ENCODE measurements around the gene SUSD1. TPM values are rescaled to one million over a fixed set of nuclear protein-coding genes. Genes with fewer than 3 reads are reported as not detected.
"Not testable (repeated sequence)": the region's sequence is repeated elsewhere in the genome, so short reads cannot be mapped to it uniquely, and the experiment has no call there.

The SUSD1 gene
- total RNA-seq, 1 donor from 2014 or later, result 16.6 TPM

DNA sequence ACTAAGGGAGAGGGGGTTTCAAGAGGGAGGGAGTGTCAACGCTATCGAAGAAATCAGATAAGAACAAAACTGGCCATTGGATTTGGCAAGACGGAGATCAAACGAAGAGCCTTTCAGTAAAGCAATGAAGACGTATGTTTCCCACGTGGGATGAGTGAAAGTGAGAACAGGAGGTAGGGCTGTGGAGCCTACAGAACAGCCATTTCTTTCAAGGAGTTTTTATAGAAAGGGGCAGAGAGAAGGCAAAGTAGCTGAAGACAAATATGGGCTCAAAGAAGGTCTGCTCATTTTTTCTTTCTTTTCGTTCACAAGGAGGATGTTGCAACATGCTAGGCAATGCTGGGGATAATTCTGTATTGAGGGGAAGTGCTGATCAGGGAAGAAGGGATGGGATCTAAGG lies 98.3 kb downstream of the SUSD1 start:
- Histone ChIP-seq H3K79me2 (ENCODE audit: insufficient read depth, low read length) (no peaks in the 10 kb centered on the region), H3K27ac (ENCODE audit: low read depth, low read length) (no peak overlapping the region), H3K4me3 (ENCODE audit: insufficient read depth, low read depth, low read length) (no peak overlapping the region), H3K4me2 (ENCODE audit: low read length) (no peak overlapping the region), H2AFZ (ENCODE audit: low read depth, low read length) (no peak overlapping the region), H3K27me3 (ENCODE audit: insufficient read depth, low read length) (no peaks in the 10 kb centered on the region), H3K9ac (ENCODE audit: low read length) (no peak overlapping the region), H3K36me3 (ENCODE audit: insufficient read depth, low read length) (no peaks in the 10 kb centered on the region), H3K9me3 (ENCODE audit: insufficient read depth, low read depth, low read length) (no peaks in the 10 kb centered on the region), H3K4me1 (ENCODE audit: insufficient read depth, low read length) (peaks cover 19% of the 10 kb centered on the region), H4K20me1 (ENCODE audit: insufficient read depth, low read length) (no peaks in the 10 kb centered on the region)
- DNase-seq (ENCODE audit: low read depth), result no peak
- Mint-ChIP-seq H3K36me3 (ENCODE audit: low read depth, unreplicated experiment) (peaks cover 5% of the 10 kb centered on the region), H3K27me3 (ENCODE audit: low read depth, unreplicated experiment) (no peaks in the 10 kb centered on the region), H3K4me1 (ENCODE audit: low read depth, unreplicated experiment) (peaks cover 21% of the 10 kb centered on the region), H3K9me3 (ENCODE audit: unreplicated experiment) (peaks cover 2% of the 10 kb centered on the region), H3K4me3 (ENCODE audit: unreplicated experiment) (no peak overlapping the region), H3K27ac (ENCODE audit: unreplicated experiment) (no peak overlapping the region)
- TF ChIP-seq, protein P1, sequence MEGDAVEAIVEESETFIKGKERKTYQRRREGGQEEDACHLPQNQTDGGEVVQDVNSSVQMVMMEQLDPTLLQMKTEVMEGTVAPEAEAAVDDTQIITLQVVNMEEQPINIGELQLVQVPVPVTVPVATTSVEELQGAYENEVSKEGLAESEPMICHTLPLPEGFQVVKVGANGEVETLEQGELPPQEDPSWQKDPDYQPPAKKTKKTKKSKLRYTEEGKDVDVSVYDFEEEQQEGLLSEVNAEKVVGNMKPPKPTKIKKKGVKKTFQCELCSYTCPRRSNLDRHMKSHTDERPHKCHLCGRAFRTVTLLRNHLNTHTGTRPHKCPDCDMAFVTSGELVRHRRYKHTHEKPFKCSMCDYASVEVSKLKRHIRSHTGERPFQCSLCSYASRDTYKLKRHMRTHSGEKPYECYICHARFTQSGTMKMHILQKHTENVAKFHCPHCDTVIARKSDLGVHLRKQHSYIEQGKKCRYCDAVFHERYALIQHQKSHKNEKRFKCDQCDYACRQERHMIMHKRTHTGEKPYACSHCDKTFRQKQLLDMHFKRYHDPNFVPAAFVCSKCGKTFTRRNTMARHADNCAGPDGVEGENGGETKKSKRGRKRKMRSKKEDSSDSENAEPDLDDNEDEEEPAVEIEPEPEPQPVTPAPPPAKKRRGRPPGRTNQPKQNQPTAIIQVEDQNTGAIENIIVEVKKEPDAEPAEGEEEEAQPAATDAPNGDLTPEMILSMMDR (IDR thresholded peaks at IDR 0.05; ENCODE audit: insufficient read depth, low read depth, low read length), result no peak
- no peak for TF ChIP-seq EZH2 (IDR thresholded peaks at IDR 0.05; ENCODE audit: insufficient read depth, low read length)
- FAIRE-seq, result no peak

DNA sequence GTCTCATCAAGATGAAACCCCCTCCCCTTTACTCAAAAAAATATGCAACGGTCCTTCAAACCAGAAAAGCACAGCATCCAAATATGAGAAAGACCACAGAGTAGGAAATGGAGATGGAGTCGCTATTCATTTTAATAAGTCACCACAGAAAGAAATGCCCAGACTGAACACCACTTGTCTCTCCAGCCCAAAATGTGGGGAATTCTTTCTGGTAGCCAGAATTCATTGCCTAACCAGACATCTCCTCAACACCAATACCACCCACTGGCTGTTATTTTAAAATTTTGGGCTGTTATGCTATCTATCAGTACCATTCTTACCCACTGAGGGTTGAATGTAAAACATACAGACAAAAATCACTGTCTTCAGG lies 100.1 kb downstream of the SUSD1 start:
- Histone ChIP-seq H3K36me3 (ENCODE audit: insufficient read depth, low read length) (no peaks in the 10 kb centered on the region), H3K79me2 (ENCODE audit: insufficient read depth, low read length) (no peaks in the 10 kb centered on the region), H3K27ac (ENCODE audit: low read depth, low read length) (peak overlapping the region; percentile 91), H3K4me3 (ENCODE audit: insufficient read depth, low read depth, low read length) (no peak overlapping the region), H3K4me2 (ENCODE audit: low read length) (no peak overlapping the region), H3K4me1 (ENCODE audit: insufficient read depth, low read length) (peaks cover 19% of the 10 kb centered on the region), H3K27me3 (ENCODE audit: insufficient read depth, low read length) (no peaks in the 10 kb centered on the region), H2AFZ (ENCODE audit: low read depth, low read length) (no peak overlapping the region), H3K9me3 (ENCODE audit: insufficient read depth, low read depth, low read length) (no peaks in the 10 kb centered on the region), H4K20me1 (ENCODE audit: insufficient read depth, low read length) (no peaks in the 10 kb centered on the region), H3K9ac (ENCODE audit: low read length) (peak overlapping the region; percentile 76)
- peaks cover 5% of the 10 kb centered on the region for H3K36me3 Mint-ChIP-seq (ENCODE audit: low read depth, unreplicated experiment)
- H3K9me3 Mint-ChIP-seq (ENCODE audit: unreplicated experiment), result no peaks in the 10 kb centered on the region
- peak overlapping the region; percentile 94 for H3K27ac Mint-ChIP-seq (ENCODE audit: unreplicated experiment)
- H3K4me3 Mint-ChIP-seq (ENCODE audit: unreplicated experiment), result peak overlapping the region; percentile 4
- FAIRE-seq, result no peak
- no peak for DNase-seq (ENCODE audit: low read depth)
- no peaks in the 10 kb centered on the region for H3K27me3 Mint-ChIP-seq (ENCODE audit: low read depth, unreplicated experiment)
- TF ChIP-seq EZH2 (IDR thresholded peaks at IDR 0.05; ENCODE audit: insufficient read depth, low read length), result no peak
- TF ChIP-seq, protein P1 (IDR thresholded peaks at IDR 0.05; ENCODE audit: insufficient read depth, low read depth, low read length), result no peak
- peaks cover 21% of the 10 kb centered on the region for H3K4me1 Mint-ChIP-seq (ENCODE audit: low read depth, unreplicated experiment)

DNA sequence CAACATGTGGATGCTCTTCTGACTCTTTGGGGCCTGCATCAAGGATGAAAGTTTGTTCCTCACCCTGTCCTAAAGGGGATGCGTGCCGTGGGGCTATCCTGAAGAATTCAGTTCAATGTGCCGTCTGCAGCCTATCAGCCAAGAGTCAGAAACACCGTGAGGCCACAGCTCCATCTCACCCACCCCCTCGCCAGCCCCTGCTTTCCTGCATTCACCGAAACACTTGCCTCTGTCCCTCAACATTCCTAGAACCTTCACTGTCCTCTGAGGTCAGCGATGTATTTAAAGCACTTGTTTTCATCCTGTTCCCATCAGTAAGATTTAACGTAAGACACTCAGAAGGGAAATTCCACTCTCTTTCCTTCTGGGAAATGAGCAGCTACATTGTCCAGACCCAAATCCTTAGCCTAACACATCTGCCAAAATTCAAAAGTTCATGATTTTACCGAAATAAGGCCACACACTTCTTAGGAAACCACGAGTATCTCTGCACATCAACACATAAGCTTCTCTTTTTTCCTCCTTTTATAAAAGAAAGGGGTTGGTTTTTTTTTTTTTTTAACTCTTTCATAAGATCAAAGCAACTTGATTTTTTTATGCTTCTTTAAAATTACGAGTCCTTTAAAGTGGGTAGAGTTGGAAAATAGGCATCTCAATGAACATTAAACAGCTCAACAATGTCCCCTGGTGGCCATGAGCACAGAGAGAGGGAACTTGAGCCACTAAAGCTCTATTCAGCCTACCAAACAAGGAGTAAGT lies 100.7 kb downstream of the SUSD1 start:
- Histone ChIP-seq H3K4me2 (ENCODE audit: low read length) (peak overlapping the region; percentile 59), H4K20me1 (ENCODE audit: insufficient read depth, low read length) (no peaks in the 10 kb centered on the region), H3K27ac (ENCODE audit: low read depth, low read length) (peak overlapping the region; percentile 91), H3K79me2 (ENCODE audit: insufficient read depth, low read length) (no peaks in the 10 kb centered on the region), H3K9ac (ENCODE audit: low read length) (peak overlapping the region; percentile 76), H3K4me3 (ENCODE audit: insufficient read depth, low read depth, low read length) (no peak overlapping the region), H3K9me3 (ENCODE audit: insufficient read depth, low read depth, low read length) (no peaks in the 10 kb centered on the region), H2AFZ (ENCODE audit: low read depth, low read length) (no peak overlapping the region), H3K36me3 (ENCODE audit: insufficient read depth, low read length) (no peaks in the 10 kb centered on the region), H3K4me1 (ENCODE audit: insufficient read depth, low read length) (peaks cover 19% of the 10 kb centered on the region), H3K27me3 (ENCODE audit: insufficient read depth, low read length) (no peaks in the 10 kb centered on the region)
- FAIRE-seq (peak; percentile 88), DNase-seq (ENCODE audit: low read depth) (peak; percentile 94)
- H3K4me1 Mint-ChIP-seq (ENCODE audit: low read depth, unreplicated experiment), result peaks cover 25% of the 10 kb centered on the region
- TF ChIP-seq, protein P1 (IDR thresholded peaks at IDR 0.05; ENCODE audit: insufficient read depth, low read depth, low read length), result peak; percentile 97
- no peak for TF ChIP-seq EZH2 (IDR thresholded peaks at IDR 0.05; ENCODE audit: insufficient read depth, low read length)
- no peaks in the 10 kb centered on the region for H3K27me3 Mint-ChIP-seq (ENCODE audit: low read depth, unreplicated experiment)
- peaks cover 5% of the 10 kb centered on the region for H3K36me3 Mint-ChIP-seq (ENCODE audit: low read depth, unreplicated experiment)
- H3K9me3 Mint-ChIP-seq (ENCODE audit: unreplicated experiment), result no peaks in the 10 kb centered on the region
- peak overlapping the region; percentile 23 for H3K4me3 Mint-ChIP-seq (ENCODE audit: unreplicated experiment)
- H3K27ac Mint-ChIP-seq (ENCODE audit: unreplicated experiment), result peak overlapping the region; percentile 94

DNA sequence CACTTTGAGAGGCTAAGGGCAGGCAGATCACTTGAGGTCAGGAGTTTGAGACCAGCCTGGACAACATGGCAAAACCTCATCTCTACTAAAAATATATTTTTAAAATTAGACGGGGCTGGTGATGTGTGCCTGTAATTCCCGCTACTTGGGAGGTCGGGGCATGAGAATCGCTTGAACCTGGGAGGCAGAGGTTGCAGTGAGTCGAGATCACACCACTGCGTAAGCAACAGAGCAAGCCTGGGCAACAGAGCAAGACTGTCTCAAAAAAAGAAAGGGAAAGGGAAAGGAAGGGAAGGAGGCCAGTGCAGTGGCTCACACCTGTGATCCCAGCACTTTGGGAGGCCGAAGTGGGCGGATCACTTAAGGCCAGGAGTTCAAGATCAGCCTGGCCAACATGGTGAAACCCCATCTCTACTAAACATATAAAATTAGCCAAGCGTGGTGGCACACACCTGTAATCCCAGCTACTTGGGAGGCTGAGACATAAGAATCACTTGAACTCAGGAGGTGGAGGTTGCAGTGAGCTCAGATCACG lies 101.4 kb downstream of the SUSD1 start:
- H3K9me3 Mint-ChIP-seq (ENCODE audit: unreplicated experiment); H2AFZ ChIP-seq (ENCODE audit: low read depth, low read length); H4K20me1 ChIP-seq (ENCODE audit: insufficient read depth, low read length); H3K27me3 Mint-ChIP-seq (ENCODE audit: low read depth, unreplicated experiment); H3K27me3 ChIP-seq (ENCODE audit: insufficient read depth, low read length); H3K36me3 Mint-ChIP-seq (ENCODE audit: low read depth, unreplicated experiment); FAIRE-seq; H3K36me3 ChIP-seq (ENCODE audit: insufficient read depth, low read length); H3K9me3 ChIP-seq (ENCODE audit: insufficient read depth, low read depth, low read length); H3K79me2 ChIP-seq (ENCODE audit: insufficient read depth, low read length); H3K4me3 ChIP-seq (ENCODE audit: insufficient read depth, low read depth, low read length): not testable (repeated sequence)
- Mint-ChIP-seq H3K4me1 (ENCODE audit: low read depth, unreplicated experiment) (peaks cover 27% of the 10 kb centered on the region), H3K4me3 (ENCODE audit: unreplicated experiment) (peak overlapping the region; percentile 66), H3K27ac (ENCODE audit: unreplicated experiment) (peak overlapping the region; percentile 94)
- Histone ChIP-seq H3K9ac (ENCODE audit: low read length) (peak overlapping the region; percentile 76), H3K4me2 (ENCODE audit: low read length) (peak overlapping the region; percentile 59), H3K4me1 (ENCODE audit: insufficient read depth, low read length) (peaks cover 19% of the 10 kb centered on the region), H3K27ac (ENCODE audit: low read depth, low read length) (peak overlapping the region; percentile 91)
- peak; percentile 16 for DNase-seq (ENCODE audit: low read depth)
